Suppressor macrophage (primary cell): ENCODE measurements around the gene SERINC3.
"Not testable (repeated sequence)": the region's sequence is repeated elsewhere in the genome, so short reads cannot be mapped to it uniquely, and the experiment has no call there.

Experiments
- DNase-seq, 4 experiments: peaks; one replicate each; pipeline ENCODE4 v3.0.0-alpha.2; 2020 to 2022
- total RNA-seq, 17 experiments: gene quantifications; one replicate each; lab custom pipeline; 2026; ENCODE audit warnings: mixed read lengths in 6 of 17, inconsistent platforms in 3 of 17; lab: John Stamatoyannopoulos, UW

SERINC3 gene
- 98.9 to 216 (median 155) reads per million in 17 experiments for total RNA-seq

GRCh38 chr20:44521484-44522481 lies at the start of gene SERINC3:
Gene SERINC3, minus strand, starts transcription at chr20:44522070. Its CDS starts 119 bp downstream, at chr20:44521951.
- peak; percentile 97 to 99 (median 98) for DNase-seq

DNA sequence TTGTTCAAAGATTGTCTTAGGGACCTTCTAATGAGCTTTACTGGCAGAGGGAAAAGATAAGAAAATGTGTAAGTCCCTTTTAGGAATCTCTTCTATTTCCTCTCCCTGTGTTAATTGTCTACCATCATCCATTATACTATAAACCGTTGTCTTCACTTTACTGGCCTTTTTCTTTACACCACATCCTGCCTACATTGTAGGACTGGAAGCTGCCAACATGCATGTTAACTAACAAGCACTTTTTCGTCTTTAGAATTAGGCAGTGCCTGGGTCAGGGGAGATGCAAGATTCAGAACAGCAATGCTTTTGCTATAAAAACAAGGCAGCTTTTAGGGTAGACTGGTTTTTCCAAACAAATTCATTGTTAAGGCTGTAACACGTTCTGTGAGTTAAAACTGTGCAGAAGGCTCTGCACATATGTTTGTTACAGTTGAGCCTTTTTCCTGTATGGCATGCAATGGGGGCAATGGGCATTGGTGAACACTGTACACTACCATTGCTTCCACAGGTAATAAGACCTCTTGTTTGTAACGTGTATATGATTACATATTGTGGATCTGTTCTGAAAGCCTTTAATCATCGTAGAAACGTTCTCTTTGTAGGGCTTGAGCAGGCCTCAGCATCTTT lies 49.6 kb upstream of the SERINC3 start:
- DNase-seq = no peak

- DNase-seq = no peak
Measured at GRCh38 chr20:44570367-44570766, 48.5 kb upstream of the SERINC3 start.

- no peak for DNase-seq
Measured at GRCh38 chr20:44566811-44567210, 44.9 kb upstream of the SERINC3 start.

DNA sequence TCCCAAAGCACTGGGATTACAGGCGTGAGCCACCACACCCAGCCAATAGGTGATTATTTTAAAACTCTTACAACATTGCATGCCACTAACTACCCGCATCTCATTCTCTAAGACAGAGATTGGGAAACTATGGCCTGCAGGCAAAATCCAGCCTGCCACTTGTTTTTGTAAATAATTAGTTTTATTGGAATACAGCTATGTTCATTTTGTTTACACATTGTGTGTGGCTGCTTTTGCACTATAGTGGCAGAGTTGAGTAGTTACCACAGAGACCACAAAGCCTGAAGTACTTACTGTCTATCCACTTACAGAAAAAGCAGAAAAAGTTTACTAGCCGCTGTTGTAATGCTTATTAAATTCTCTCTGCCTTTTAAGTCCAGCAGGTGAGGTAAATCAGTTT lies 44.1 kb upstream of the SERINC3 start:
- no peak for DNase-seq

GRCh38 chr20:44561876-44562275 lies 40.0 kb upstream of the SERINC3 start:
- DNase-seq = no peak

GRCh38 chr20:44560818-44561217 lies 38.9 kb upstream of the SERINC3 start:
- DNase-seq = not testable (repeated sequence)

DNA sequence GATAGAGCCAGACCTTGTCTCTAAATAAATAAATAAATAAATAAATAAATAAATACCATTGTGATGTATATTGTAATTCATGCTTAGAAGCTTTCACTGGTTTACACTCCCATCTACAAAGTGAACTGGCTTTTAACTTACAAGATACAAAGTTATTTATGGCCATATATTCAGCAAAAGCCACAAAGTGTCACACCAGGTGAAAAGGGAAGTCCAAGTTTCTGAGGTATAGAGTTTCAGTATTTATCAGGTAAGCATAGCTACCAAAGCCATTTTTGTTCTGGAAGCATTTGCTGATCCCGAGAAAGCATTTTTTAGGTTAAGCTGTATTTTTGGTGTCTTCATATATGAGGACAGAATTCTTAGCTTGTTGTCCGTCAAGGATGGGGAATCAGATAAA lies 38.4 kb upstream of the SERINC3 start:
- no peak for DNase-seq

- no peak for DNase-seq
Measured at GRCh38 chr20:44559302-44559701, 37.4 kb upstream of the SERINC3 start.

GRCh38 chr20:44552950-44553908 lies 31.4 kb upstream of the SERINC3 start:
- DNase-seq = no peak

DNA sequence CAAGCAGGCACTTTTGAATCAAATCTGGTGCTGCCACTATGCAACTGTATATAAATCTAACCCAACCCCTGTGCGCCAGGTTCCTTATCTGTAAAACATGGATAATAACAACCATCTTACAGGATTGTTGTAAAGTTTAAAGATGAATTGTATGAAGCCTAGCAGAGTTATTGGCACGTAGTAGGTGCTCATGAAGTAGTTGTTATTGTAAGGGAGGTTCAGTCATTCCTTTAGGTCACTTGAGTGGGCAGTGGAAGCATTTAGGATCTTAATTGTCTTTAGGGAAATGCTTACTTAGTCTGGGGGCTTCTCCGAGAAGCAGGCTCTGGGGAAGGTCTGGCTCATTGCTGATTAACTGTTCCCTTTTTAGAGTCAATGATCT lies 30.7 kb upstream of the SERINC3 start:
- no peak for DNase-seq

- no peak for DNase-seq
Measured at GRCh38 chr20:44552050-44552449, 30.2 kb upstream of the SERINC3 start.

- no peak for DNase-seq
Measured at GRCh38 chr20:44549123-44549522, 27.3 kb upstream of the SERINC3 start.

DNA sequence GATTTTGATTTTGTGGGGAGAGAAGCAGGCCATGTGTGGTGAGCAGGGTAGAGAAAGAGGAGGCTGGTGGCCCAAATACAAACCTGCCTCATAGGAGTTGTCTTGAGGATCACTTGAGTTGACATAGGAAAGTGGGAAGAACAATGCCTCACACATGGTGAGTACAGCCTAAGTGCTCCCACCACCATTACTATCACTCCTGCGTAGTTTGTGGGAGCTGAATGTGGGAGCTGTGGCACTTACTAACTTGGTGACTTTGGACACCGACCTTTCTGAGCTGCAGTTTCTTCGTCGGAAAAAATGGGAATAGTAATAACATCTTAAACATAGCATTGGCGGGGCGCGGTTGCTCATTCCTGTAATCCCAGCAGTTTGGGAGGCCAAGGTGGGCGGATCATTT lies 25.5 kb upstream of the SERINC3 start:
- no peak for DNase-seq

GRCh38 chr20:44544263-44544662 lies 22.4 kb upstream of the SERINC3 start:
- no peak for DNase-seq

DNA sequence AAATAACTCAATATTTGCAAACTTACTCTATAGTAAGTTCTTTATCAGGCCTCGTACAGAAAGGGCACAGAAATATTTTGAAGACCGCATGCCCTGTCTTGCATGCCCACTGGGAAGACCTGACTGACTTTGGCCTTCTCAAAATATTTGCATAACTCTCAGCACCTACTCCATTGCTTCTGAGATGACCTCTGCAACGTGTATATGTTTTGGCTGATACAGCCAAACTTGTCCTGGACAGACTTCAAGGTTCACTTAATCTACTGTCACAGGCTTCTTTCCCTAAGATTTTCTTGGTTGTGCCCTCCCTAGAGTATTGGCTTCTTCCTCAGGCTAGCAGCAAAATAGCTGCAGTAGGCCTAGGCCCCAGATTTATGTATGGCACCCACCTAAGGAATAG lies 21.5 kb upstream of the SERINC3 start:
- no peak for DNase-seq

DNA sequence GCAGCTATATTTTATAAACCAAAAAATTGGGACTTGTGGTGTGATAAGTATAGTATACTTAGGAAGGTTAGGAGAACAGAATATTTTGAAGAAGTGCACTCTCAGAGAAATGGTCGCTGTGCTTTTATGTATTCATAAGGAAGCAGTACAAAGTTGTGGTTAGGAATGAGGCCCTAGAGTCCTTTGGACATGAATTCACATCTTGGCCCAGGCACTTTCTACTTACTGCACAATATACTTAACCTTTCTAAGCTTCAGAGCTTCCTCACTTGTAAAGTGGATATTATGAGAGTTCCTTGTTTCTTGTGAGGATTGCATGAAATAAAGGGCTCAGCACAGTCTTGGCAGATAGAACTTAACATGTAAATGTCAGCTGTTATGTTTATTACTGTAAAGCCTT lies 21.0 kb upstream of the SERINC3 start:
- DNase-seq = peak; percentile 26 to 65 (median 47)

DNA sequence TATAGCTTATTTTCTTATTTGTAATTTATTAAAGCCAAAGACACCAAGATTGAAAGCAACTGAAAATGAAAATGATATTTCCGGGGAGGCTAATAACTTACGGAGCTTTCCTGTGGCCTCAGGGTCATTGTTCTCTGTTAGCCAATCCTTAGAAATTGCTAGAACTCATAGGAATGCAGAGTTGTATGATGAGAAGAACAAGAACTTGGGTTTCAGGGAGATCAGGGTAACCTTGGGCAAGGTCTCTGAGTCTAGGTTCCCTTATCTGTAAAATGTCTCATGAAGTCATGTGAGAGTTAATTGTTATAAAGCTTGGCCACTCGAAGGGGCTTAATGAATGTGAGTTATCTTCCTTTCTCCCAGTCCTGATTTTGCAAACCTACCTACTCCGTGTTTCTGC lies 20.1 kb upstream of the SERINC3 start:
- no peak for DNase-seq

DNA sequence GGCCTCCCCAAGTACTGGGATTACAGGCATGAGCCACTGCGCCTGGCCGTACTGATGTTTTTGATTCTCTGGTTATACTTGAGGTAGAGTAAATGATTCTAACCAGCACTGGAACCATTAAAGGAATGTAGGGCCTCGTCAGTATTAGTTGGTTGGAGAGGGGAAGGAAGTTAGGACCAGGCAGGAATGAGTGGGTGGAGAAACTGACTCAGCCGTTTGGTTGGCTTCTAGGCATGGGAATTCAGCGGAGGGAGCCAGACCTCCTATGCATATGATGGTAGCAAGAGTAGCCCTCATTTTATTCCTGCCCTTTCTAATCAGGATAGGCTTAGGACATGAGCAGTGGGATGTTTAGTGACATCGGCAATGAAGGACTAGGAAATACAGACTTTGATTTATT lies 19.0 kb upstream of the SERINC3 start:
- peak; percentile 72 to 83 (median 76) for DNase-seq

- no peak for DNase-seq
Measured at GRCh38 chr20:44537993-44538392, 16.1 kb upstream of the SERINC3 start.

GRCh38 chr20:44536175-44536574 lies 14.3 kb upstream of the SERINC3 start:
- DNase-seq = peak; percentile 29 to 70 (median 56)

GRCh38 chr20:44533928-44534327 lies 12.1 kb upstream of the SERINC3 start:
- DNase-seq = no peak

DNA sequence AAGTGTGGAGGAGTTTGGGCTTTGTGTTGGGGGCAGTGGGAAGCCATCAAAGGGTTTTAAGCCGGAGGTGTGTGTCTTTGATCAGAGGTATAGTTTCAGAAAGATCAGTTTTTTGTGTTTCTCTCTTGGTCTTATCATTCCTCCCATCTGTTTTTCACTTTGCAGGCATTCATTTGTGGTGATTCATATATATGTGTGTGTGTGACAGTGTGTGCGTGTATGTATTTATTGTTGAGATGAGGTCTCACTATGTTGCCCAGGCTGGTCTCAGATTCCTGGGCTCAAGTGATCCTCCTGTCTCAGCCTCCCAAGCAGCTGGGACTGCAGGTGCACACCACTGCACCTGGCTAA lies 11.1 kb upstream of the SERINC3 start:
- no peak for DNase-seq
